GM12878 (cell line): Measurements from ENCODE around the gene CATSPERD. TPM values are rescaled to one million over a fixed set of nuclear protein-coding genes. Genes with fewer than 3 reads are reported as not detected.

Source experiments
- ASH2L ChIP-seq: fragments of 300-600, 200-600 bp; sonication (generic); IDR thresholded peaks from 2 replicates; pipeline ENCODE4 v1.6.1; 2017; ENCODE audit warnings: low read depth, mild to moderate bottlenecking, borderline replicate concordance
- BMI1 ChIP-seq: fragments of 450-650 bp; IDR thresholded peaks from 2 replicates; pipeline ENCODE4 v1.6.1; 2016; ENCODE audit warnings: mild to moderate bottlenecking, moderate library complexity, borderline replicate concordance
- HCFC1 ChIP-seq: fragments of 150-350 bp; IDR thresholded peaks from 2 replicates; pipeline ENCODE4 v1.6.1; 2014; ENCODE audit warnings: low read length
- MYC ChIP-seq: IDR thresholded peaks from 2 replicates; pipeline ENCODE4 v1.6.1; 2011; ENCODE audit warnings: mild to moderate bottlenecking, low read length, moderate library complexity, inconsistent platforms; ENCODE audit not compliant: insufficient read depth, insufficient replicate concordance, insufficient read length, severe bottlenecking
- NR2F1 ChIP-seq: fragments of 450-650 bp; conservative IDR thresholded peaks from 2 replicates; pipeline ENCODE4 v1.6.1; 2017; ENCODE audit warnings: mild to moderate bottlenecking
- POLR2AphosphoS5 ChIP-seq: IDR thresholded peaks from 2 replicates; pipeline ENCODE4 v1.6.1; 2011; ENCODE audit warnings: mild to moderate bottlenecking, low read length, inconsistent platforms
- RAD21 ChIP-seq: IDR thresholded peaks from 2 replicates; pipeline ENCODE4 v1.6.1; 2011; ENCODE audit warnings: mild to moderate bottlenecking, low read depth, low read length, moderate library complexity; ENCODE audit not compliant: insufficient read depth
- SUZ12 ChIP-seq: fragments of 200-600 bp; sonication (generic); IDR thresholded peaks from one replicate; pipeline ENCODE4 v1.6.1; 2018; ENCODE audit warnings: antibody characterized with exemption, mild to moderate bottlenecking; ENCODE audit not compliant: unreplicated experiment
- TCF3 ChIP-seq: IDR thresholded peaks from 2 replicates; pipeline ENCODE4 v1.6.1; 2012; ENCODE audit warnings: low read depth, mild to moderate bottlenecking, low read length, borderline replicate concordance; ENCODE audit not compliant: insufficient read depth
- polyA plus RNA-seq, 11 experiments: library from polyadenylated mRNA; depleted of rRNA in 4 of 11; unstranded in 6 of 11; stranded (reverse) in 5 of 11; fragments of >200 nt; fragmentation: Nextera tagmentation in 4 of 11; fragmentation: Illumina TruSeq in 1 of 11; extraction: Ambion mirVana in 4 of 11; extraction: Trizol in 1 of 11; gene quantifications; 1 replicate in 1 of 11; 2 replicates in 10 of 11; pipeline versions ENCODE4 v1.2.1 to v1.2.3, GENCODE V29; 2011 to 2016; ENCODE audit warnings: inconsistent platforms in 2 of 11, missing spikeins in 2 of 11, low read depth in 1 of 11
- total RNA-seq, 4 experiments: library from RNA; depleted of rRNA in 3 of 4; stranded (reverse); fragments of >200 nt in 3 of 4; fragmentation: Illumina TruSeq in 1 of 4; extraction: Trizol in 1 of 4; gene quantifications; 2 replicates each; pipeline versions ENCODE4 v1.2.1 to v1.2.3, GENCODE V29; 2013 to 2021
- TF ChIP-seq, protein P1 (sequence below): IDR thresholded peaks from 2 replicates; pipeline ENCODE4 v1.6.1; 2012; ENCODE audit warnings: low read length, inconsistent platforms
- TF ChIP-seq, protein P2 (sequence below): fragments of 450-650 bp; IDR thresholded peaks from 2 replicates; pipeline ENCODE4 v1.6.1; 2017; ENCODE audit warnings: mild to moderate bottlenecking, low read depth, inconsistent platforms; ENCODE audit not compliant: poor library complexity, severe bottlenecking
- TF ChIP-seq, protein P3 (sequence below): fragments of 450-650 bp; IDR thresholded peaks from 2 replicates; pipeline ENCODE4 v1.6.1; 2016; ENCODE audit warnings: mild to moderate bottlenecking
- TF ChIP-seq, protein P4 (sequence below): fragments of 450-650 bp; IDR thresholded peaks from 2 replicates; pipeline ENCODE4 v1.6.1; 2018; ENCODE audit warnings: borderline replicate concordance, mild to moderate bottlenecking; ENCODE audit not compliant: partially characterized antibody
- TF ChIP-seq, protein P5 (sequence below): IDR thresholded peaks from 2 replicates; pipeline ENCODE4 v1.6.1; 2012; ENCODE audit warnings: improper control_type of control experiment, low read depth, low read length; ENCODE audit not compliant: insufficient replicate concordance

CATSPERD gene
- total and polyA plus RNA-seq, 10 of the 15 experiments (the other 5 are each of a cell fraction or from before 2014, with no cell fraction given) = 0.02 to 0.38 (median 0.11) TPM; not detected in 5

DNA sequence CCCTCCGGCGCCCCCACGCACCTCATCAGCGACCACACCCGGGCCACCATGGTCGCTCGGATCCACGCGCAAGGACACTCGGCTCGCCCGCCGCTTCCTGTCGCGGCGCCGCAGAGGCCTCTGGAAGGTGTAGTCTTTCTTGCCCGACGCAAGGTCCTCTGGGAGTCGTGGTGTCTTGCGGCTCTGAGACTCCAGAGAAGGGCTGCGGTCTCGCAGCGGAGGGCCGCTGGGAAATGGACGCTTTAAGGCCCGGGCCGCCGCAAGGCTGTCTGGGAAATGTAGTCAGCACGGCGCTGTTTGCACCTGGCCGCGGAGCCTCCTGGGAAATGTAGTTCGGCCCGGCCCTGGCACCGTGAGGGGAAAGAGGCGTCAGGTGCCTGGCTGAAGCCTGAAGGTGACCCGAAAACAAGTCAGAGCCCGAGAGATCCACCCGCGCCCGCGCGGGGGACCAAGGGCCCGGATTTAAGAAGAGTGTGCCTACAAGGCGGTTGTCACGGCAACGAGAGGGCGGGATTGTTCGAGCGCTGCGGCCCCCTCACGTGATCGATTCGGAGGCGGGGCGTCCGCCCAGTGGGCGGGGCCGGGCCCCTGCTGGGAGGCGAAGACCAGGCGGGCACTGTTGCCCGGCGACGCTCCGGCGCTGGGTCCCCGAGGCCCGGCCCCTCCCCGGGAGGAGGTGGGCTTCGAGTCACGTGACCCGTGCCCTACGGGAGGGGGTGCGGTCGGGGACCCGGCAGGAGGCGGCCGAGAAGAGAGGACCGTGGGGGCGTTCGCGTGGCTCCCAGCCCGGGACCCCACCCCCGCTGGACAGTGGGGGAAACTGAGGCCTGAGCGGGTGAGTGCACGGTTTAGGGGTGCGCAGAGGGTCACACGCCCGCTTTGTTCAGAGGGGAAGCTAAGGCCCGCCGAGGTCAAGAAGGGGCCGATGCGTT lies 39.7 kb upstream of the CATSPERD start, which contains the start of the genes HSD11B1L and MICOS13 (continued):
- TF ChIP-seq SUZ12 (no peak), MYC (peak; percentile 13), HCFC1 (peak; percentile 99), RAD21 (no peak), TCF3 (no peak), ASH2L (peak; percentile 76; the same call in 1 of the 2 replicates), POLR2AphosphoS5 (0 out of 2 replicates have a peak, but pooled peaks have one; percentile 82), BMI1 (peak; percentile 99), NR2F1 (0 out of 2 replicates have a peak, but pooled peaks have one; percentile 9)
- TF ChIP-seq, protein P1, sequence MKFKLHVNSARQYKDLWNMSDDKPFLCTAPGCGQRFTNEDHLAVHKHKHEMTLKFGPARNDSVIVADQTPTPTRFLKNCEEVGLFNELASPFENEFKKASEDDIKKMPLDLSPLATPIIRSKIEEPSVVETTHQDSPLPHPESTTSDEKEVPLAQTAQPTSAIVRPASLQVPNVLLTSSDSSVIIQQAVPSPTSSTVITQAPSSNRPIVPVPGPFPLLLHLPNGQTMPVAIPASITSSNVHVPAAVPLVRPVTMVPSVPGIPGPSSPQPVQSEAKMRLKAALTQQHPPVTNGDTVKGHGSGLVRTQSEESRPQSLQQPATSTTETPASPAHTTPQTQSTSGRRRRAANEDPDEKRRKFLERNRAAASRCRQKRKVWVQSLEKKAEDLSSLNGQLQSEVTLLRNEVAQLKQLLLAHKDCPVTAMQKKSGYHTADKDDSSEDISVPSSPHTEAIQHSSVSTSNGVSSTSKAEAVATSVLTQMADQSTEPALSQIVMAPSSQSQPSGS = no peak
- TF ChIP-seq, protein P2, sequence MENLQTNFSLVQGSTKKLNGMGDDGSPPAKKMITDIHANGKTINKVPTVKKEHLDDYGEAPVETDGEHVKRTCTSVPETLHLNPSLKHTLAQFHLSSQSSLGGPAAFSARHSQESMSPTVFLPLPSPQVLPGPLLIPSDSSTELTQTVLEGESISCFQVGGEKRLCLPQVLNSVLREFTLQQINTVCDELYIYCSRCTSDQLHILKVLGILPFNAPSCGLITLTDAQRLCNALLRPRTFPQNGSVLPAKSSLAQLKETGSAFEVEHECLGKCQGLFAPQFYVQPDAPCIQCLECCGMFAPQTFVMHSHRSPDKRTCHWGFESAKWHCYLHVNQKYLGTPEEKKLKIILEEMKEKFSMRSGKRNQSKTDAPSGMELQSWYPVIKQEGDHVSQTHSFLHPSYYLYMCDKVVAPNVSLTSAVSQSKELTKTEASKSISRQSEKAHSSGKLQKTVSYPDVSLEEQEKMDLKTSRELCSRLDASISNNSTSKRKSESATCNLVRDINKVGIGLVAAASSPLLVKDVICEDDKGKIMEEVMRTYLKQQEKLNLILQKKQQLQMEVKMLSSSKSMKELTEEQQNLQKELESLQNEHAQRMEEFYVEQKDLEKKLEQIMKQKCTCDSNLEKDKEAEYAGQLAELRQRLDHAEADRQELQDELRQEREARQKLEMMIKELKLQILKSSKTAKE = no peak
- TF ChIP-seq, protein P3, sequence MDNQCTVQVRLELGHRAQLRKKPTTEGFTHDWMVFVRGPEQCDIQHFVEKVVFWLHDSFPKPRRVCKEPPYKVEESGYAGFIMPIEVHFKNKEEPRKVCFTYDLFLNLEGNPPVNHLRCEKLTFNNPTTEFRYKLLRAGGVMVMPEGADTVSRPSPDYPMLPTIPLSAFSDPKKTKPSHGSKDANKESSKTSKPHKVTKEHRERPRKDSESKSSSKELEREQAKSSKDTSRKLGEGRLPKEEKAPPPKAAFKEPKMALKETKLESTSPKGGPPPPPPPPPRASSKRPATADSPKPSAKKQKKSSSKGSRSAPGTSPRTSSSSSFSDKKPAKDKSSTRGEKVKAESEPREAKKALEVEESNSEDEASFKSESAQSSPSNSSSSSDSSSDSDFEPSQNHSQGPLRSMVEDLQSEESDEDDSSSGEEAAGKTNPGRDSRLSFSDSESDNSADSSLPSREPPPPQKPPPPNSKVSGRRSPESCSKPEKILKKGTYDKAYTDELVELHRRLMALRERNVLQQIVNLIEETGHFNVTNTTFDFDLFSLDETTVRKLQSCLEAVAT = peak; percentile 92
- TF ChIP-seq, protein P4, sequence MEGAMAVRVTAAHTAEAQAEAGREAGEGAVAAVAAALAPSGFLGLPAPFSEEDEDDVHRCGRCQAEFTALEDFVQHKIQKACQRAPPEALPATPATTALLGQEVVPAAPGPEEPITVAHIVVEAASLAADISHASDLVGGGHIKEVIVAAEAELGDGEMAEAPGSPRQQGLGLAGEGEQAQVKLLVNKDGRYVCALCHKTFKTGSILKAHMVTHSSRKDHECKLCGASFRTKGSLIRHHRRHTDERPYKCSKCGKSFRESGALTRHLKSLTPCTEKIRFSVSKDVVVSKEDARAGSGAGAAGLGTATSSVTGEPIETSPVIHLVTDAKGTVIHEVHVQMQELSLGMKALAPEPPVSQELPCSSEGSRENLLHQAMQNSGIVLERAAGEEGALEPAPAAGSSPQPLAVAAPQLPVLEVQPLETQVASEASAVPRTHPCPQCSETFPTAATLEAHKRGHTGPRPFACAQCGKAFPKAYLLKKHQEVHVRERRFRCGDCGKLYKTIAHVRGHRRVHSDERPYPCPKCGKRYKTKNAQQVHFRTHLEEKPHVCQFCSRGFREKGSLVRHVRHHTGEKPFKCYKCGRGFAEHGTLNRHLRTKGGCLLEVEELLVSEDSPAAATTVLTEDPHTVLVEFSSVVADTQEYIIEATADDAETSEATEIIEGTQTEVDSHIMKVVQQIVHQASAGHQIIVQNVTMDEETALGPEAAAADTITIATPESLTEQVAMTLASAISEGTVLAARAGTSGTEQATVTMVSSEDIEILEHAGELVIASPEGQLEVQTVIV = peak; percentile 53
- TF ChIP-seq, protein P5, sequence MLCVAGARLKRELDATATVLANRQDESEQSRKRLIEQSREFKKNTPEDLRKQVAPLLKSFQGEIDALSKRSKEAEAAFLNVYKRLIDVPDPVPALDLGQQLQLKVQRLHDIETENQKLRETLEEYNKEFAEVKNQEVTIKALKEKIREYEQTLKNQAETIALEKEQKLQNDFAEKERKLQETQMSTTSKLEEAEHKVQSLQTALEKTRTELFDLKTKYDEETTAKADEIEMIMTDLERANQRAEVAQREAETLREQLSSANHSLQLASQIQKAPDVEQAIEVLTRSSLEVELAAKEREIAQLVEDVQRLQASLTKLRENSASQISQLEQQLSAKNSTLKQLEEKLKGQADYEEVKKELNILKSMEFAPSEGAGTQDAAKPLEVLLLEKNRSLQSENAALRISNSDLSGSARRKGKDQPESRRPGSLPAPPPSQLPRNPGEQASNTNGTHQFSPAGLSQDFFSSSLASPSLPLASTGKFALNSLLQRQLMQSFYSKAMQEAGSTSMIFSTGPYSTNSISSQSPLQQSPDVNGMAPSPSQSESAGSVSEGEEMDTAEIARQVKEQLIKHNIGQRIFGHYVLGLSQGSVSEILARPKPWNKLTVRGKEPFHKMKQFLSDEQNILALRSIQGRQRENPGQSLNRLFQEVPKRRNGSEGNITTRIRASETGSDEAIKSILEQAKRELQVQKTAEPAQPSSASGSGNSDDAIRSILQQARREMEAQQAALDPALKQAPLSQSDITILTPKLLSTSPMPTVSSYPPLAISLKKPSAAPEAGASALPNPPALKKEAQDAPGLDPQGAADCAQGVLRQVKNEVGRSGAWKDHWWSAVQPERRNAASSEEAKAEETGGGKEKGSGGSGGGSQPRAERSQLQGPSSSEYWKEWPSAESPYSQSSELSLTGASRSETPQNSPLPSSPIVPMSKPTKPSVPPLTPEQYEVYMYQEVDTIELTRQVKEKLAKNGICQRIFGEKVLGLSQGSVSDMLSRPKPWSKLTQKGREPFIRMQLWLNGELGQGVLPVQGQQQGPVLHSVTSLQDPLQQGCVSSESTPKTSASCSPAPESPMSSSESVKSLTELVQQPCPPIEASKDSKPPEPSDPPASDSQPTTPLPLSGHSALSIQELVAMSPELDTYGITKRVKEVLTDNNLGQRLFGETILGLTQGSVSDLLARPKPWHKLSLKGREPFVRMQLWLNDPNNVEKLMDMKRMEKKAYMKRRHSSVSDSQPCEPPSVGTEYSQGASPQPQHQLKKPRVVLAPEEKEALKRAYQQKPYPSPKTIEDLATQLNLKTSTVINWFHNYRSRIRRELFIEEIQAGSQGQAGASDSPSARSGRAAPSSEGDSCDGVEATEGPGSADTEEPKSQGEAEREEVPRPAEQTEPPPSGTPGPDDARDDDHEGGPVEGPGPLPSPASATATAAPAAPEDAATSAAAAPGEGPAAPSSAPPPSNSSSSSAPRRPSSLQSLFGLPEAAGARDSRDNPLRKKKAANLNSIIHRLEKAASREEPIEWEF = no peak
